PC-3 (cell line): Measurements from ENCODE around the gene ZDHHC22. TPM values are rescaled to one million over a fixed set of nuclear protein-coding genes. Genes with fewer than 3 reads are reported as not detected.

Experiments
- ATAC-seq: fragments of 200-7000 bp; cut with Tn5 transposase; 2 replicates; pipeline ENCODE4 v1.9.1; 2020; ENCODE audit warnings: mild to moderate bottlenecking, moderate library complexity
- Bru-seq: library from RNA; stranded (reverse); fragments of 400-500 nt; gene quantifications from one replicate; lab custom pipeline; 2021; lab: Mats Ljungman, UMichigan
- BruChase-seq, 2 experiments: library from RNA; stranded (reverse); fragments of 400-500 nt; gene quantifications; one replicate each; lab custom pipeline; 2021; lab: Mats Ljungman, UMichigan
- BruUV-seq: library from RNA; stranded (reverse); fragments of 400-500 nt; replicated peaks from 2 replicates; lab custom pipeline; 2021; lab: Mats Ljungman, UMichigan
- CTCF ChIA-PET: fragments of 300-600 bp; sonication (Branson Sonifier 250); formaldehyde crosslinking; loops from one replicate; lab custom pipeline; 2022; ENCODE audit warnings: antibody characterized with exemption; lab: Charles Lee
- POLR2A ChIA-PET: fragments of 300-600 bp; sonication (Branson Sonifier 250); formaldehyde crosslinking; loops from one replicate; lab custom pipeline; 2022; ENCODE audit warnings: antibody characterized with exemption; ENCODE audit not compliant: unreplicated experiment; lab: Charles Lee
- DNase-seq: peaks from one replicate; pipeline ENCODE4 v3.0.0-alpha.2; 2015
- H2AFZ ChIP-seq: fragments of 300-600 bp; sonication (generic); 2 replicates; pipeline ENCODE4 v1.6.0; 2016; ENCODE audit warnings: antibody characterized with exemption, low read length
- H3F3A ChIP-seq: fragments of 300-600 bp; sonication (generic); one replicate; pipeline ENCODE4 v1.6.0; 2017; ENCODE audit warnings: antibody characterized with exemption, low read length, control low read depth, mild to moderate bottlenecking; ENCODE audit not compliant: unreplicated experiment
- H3K27ac ChIP-seq: fragments of 300-600 bp; sonication (generic); 2 replicates; pipeline ENCODE4 v1.5.1; 2016; ENCODE audit warnings: mild to moderate bottlenecking, low read length
- H3K27me3 ChIP-seq: fragments of 300-600 bp; sonication (generic); 2 replicates; pipeline ENCODE4 v1.6.1; 2016; ENCODE audit warnings: low read length, mixed read lengths
- H3K36me3 ChIP-seq: fragments of 300-600 bp; sonication (generic); 2 replicates; pipeline ENCODE4 v1.6.1; 2016; ENCODE audit warnings: low read depth, mixed run types, low read length, mixed read lengths
- H3K4me1 ChIP-seq: fragments of 300-600 bp; sonication (generic); 2 replicates; pipeline ENCODE4 v1.5.1; 2016; ENCODE audit warnings: low read length; ENCODE audit not compliant: insufficient read depth
- H3K4me2 ChIP-seq: fragments of 300-600 bp; sonication (generic); 2 replicates; pipeline ENCODE4 v1.6.0; 2016; ENCODE audit warnings: low read length
- H3K4me3 ChIP-seq: fragments of 300-600 bp; sonication (generic); 2 replicates; pipeline ENCODE4 v1.5.1; 2016; ENCODE audit warnings: mild to moderate bottlenecking, low read length, mixed read lengths
- H3K79me2 ChIP-seq: fragments of 300-600 bp; sonication (generic); 2 replicates; pipeline ENCODE4 v1.6.1; 2017; ENCODE audit warnings: low read length, mixed read lengths
- H3K9ac ChIP-seq: fragments of 300-600 bp; sonication (generic); 2 replicates; pipeline ENCODE4 v1.6.0; 2016; ENCODE audit warnings: mild to moderate bottlenecking, low read length
- H3K9me2 ChIP-seq: fragments of 300-600 bp; sonication (generic); replicated peaks from 2 replicates; pipeline ENCODE4 v1.6.1; 2016; ENCODE audit warnings: mixed run types, low read length, mixed read lengths
- H3K9me3 ChIP-seq: fragments of 300-600 bp; sonication (generic); 2 replicates; pipeline ENCODE4 v1.6.1; 2016; ENCODE audit warnings: low read length, mixed read lengths
- H4K20me1 ChIP-seq: fragments of 300-600 bp; sonication (generic); 2 replicates; pipeline ENCODE4 v1.6.1; 2016; ENCODE audit warnings: low read length, mixed read lengths
- CTCF ChIP-seq: fragments of 300-600 bp; sonication (generic); conservative IDR thresholded peaks from 2 replicates; pipeline ENCODE4 v1.5.1; 2017; ENCODE audit warnings: antibody characterized with exemption, low read depth, mild to moderate bottlenecking, low read length
- EZH2 ChIP-seq: fragments of 300-600 bp; sonication (generic); IDR thresholded peaks from one replicate; pipeline ENCODE4 v1.6.1; 2017; ENCODE audit warnings: antibody characterized with exemption, mild to moderate bottlenecking, low read length; ENCODE audit not compliant: unreplicated experiment
- EZH2phosphoT487 ChIP-seq: fragments of 300-600 bp; sonication (generic); IDR thresholded peaks from 2 replicates; pipeline ENCODE4 v1.6.1; 2018; ENCODE audit warnings: mild to moderate bottlenecking, antibody characterized with exemption, low read length, borderline replicate concordance
- intact Hi-C: fragments of 100-400 bp; cut with micrococcal nuclease; formaldehyde crosslinking; loops from 2 replicates; pipeline ENCODE4 v1.9.0; 2023
- long read RNA-seq: library from polyadenylated mRNA; unstranded; transcript quantifications from one replicate; pipeline ENCODE4 v2.0.0, GENCODE V29; 2021; ENCODE audit not compliant: unreplicated experiment
- total RNA-seq: library from RNA; depleted of rRNA; stranded (reverse); fragments of >200 nt; gene quantifications from 2 replicates; pipeline ENCODE4 v1.2.3, GENCODE V29; 2014; rRNA removed

Gene ZDHHC22
- total RNA-seq (0.15 and 0.81 TPM in 2 replicates), Bru-seq, nascent RNA (not detected), BruChase-seq, experiment 1, labeled RNA remaining after a 6-hour chase (not detected), BruChase-seq, experiment 2, labeled RNA remaining after a 2-hour chase (not detected)
- long read RNA-seq, result 0 reads

GRCh38 chr14:77141214-77142004 is at the start of gene ZDHHC22:
TSS of gene ZDHHC22 (minus strand) at chr14:77141791. CDS start at chr14:77139738, 2,053 bp downstream.
- POLR2A ChIA-PET, result no interaction called here
- H3K36me3 ChIP-seq, result no peaks in the 10 kb centered on the region
- CTCF ChIA-PET, result no interaction called here

GRCh38 chr14:77190977-77191376 is 49.4 kb upstream of the ZDHHC22 start:
- CTCF ChIA-PET, result interaction anchor here (0.7 kb wide), 1 partner anchor 23 kb away, joined by 3 read pairs; no protein-coding TSS in a partner anchor
- no peak for ATAC-seq
- H4K20me1 ChIP-seq, result no peaks in the 10 kb centered on the region

More at GRCh38 chr14:77141214-77142004, at the start of gene ZDHHC22:
- Histone ChIP-seq H2AFZ (peak within 1 kb of the TSS; percentile 87), H3K27me3 (peaks cover 83% of the 10 kb centered on the region), H3K27ac (no peak within 1 kb of the TSS), H3K4me2 (peak within 1 kb of the TSS; percentile 95), H4K20me1 (no peaks in the 10 kb centered on the region), H3K4me1 (peaks cover 13% of the 10 kb centered on the region), H3F3A (no peaks in the 10 kb centered on the region), H3K79me2 (no peaks in the 10 kb centered on the region), H3K9me3 (no peaks in the 10 kb centered on the region), H3K4me3 (peak within 1 kb of the TSS; percentile 74), H3K9me2 (no peaks in the 10 kb centered on the region), H3K9ac (no peak within 1 kb of the TSS)
- no TSS peak for BruUV-seq
- peak; percentile 70 for ATAC-seq
- peak; percentile 59 for TF ChIP-seq CTCF
- TF ChIP-seq EZH2, result peak; percentile 10
- TF ChIP-seq EZH2phosphoT487, result no peak
- intact Hi-C loops, result no loop called here
- peak; percentile 49 for DNase-seq

More at GRCh38 chr14:77190977-77191376, 49.4 kb upstream of the ZDHHC22 start:
- no peaks in the 10 kb centered on the region for H3K79me2 ChIP-seq
- H3K9me2 ChIP-seq, result no peaks in the 10 kb centered on the region
- POLR2A ChIA-PET, result no interaction called here
- DNase-seq, result peak; percentile 21
- H3K9me3 ChIP-seq, result no peaks in the 10 kb centered on the region
- TF ChIP-seq CTCF (peak; percentile 46; the same call in 1 of the 2 replicates), EZH2phosphoT487 (no peak)
- no peaks in the 10 kb centered on the region for H3K4me1 ChIP-seq
- no peak overlapping the region for H3K27ac ChIP-seq
- H3K4me3 ChIP-seq, result no peak overlapping the region
- no peak overlapping the region for H3K4me2 ChIP-seq
- H3K9ac ChIP-seq, result no peak overlapping the region
- H3K36me3 ChIP-seq, result no peaks in the 10 kb centered on the region
- intact Hi-C loops, result no loop called here
- no TSS peak for BruUV-seq
- no peak overlapping the region for H2AFZ ChIP-seq
- H3F3A ChIP-seq, result no peaks in the 10 kb centered on the region
- H3K27me3 ChIP-seq, result no peaks in the 10 kb centered on the region
